Measurements from ENCODE around the gene FLOT1. TPM values are rescaled to one million over a fixed set of nuclear protein-coding genes. Genes with fewer than 3 reads are reported as not detected.

FLOT1 gene
- total and polyA plus RNA-seq, 2 of the 13 experiments (the other 11 are each of a cell fraction or from before 2014, with no cell fraction given): 82.3 to 130 TPM

DNA sequence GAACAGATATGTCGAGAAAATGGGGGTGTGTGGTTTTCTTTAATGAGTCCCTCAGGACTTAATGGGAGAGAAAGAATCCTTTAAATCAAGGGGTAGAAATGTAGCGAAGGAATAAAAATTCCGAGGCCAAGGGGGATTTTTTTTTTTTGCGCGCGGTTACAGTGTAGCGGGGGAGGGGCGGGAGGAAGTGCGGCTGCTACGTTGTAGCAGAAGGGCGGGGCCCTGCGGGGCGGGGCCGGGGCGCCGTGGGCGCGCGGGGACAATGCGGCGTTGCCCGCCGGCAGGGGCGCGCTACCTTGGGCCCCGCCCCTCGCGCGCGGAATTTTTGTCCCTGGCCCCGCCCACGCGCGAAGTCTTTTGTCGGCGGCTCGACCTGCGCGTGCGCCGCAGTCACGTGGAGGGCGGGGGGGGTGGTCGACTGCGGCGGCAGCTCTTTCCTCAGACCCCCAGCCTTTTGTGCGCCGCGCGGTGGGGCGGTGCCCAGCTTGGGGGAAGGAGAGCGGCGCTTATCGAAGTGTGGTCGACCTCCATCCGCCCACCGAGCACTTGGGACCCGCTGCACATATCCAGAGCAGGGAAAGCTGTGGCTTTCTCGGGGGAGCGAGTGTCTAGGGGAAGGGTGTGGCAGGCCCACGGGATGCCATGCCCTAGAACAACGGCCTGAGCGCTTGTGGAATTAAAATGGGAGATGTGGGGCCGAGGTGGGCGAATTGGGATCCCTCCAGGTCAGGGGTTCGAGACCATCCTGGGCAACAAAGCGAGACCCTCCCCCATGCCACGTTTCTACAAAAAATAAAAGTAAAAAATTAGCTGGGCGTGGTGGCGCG is 21.1 kb downstream of the FLOT1 start (continued):
- peak; percentile 12; the same call in 1 of the 2 replicates for TF ChIP-seq SOX13 (IDR thresholded peaks at IDR 0.05)
- peak; percentile 18 to 85; a peak in 2 of 4 replicates for TF ChIP-seq SOX13 (CRISPR knock-in tag; conservative IDR thresholded peaks at IDR 0.05 in 1 of 2, IDR thresholded peaks at IDR 0.05 in 1 of 2)
- TF ChIP-seq, protein P1, sequence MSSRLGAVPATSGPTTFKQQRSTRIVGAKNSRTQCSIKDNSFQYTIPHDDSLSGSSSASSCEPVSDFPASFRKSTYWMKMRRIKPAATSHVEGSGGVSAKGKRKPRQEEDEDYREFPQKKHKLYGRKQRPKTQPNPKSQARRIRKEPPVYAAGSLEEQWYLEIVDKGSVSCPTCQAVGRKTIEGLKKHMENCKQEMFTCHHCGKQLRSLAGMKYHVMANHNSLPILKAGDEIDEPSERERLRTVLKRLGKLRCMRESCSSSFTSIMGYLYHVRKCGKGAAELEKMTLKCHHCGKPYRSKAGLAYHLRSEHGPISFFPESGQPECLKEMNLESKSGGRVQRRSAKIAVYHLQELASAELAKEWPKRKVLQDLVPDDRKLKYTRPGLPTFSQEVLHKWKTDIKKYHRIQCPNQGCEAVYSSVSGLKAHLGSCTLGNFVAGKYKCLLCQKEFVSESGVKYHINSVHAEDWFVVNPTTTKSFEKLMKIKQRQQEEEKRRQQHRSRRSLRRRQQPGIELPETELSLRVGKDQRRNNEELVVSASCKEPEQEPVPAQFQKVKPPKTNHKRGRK (CRISPR knock-in tag; IDR thresholded peaks at IDR 0.05): no peak
- no peak for TF ChIP-seq THYN1 (CRISPR knock-in tag; IDR thresholded peaks at IDR 0.05; ENCODE audit: borderline replicate concordance, low read depth)
- TF ChIP-seq, protein P2, sequence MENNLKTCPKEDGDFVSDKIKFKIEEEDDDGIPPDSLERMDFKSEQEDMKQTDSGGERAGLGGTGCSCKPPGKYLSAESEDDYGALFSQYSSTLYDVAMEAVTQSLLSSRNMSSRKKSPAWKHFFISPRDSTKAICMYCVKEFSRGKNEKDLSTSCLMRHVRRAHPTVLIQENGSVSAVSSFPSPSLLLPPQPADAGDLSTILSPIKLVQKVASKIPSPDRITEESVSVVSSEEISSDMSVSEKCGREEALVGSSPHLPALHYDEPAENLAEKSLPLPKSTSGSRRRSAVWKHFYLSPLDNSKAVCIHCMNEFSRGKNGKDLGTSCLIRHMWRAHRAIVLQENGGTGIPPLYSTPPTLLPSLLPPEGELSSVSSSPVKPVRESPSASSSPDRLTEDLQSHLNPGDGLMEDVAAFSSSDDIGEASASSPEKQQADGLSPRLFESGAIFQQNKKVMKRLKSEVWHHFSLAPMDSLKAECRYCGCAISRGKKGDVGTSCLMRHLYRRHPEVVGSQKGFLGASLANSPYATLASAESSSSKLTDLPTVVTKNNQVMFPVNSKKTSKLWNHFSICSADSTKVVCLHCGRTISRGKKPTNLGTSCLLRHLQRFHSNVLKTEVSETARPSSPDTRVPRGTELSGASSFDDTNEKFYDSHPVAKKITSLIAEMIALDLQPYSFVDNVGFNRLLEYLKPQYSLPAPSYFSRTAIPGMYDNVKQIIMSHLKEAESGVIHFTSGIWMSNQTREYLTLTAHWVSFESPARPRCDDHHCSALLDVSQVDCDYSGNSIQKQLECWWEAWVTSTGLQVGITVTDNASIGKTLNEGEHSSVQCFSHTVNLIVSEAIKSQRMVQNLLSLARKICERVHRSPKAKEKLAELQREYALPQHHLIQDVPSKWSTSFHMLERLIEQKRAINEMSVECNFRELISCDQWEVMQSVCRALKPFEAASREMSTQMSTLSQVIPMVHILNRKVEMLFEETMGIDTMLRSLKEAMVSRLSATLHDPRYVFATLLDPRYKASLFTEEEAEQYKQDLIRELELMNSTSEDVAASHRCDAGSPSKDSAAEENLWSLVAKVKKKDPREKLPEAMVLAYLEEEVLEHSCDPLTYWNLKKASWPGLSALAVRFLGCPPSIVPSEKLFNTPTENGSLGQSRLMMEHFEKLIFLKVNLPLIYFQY (CRISPR knock-in tag; IDR thresholded peaks at IDR 0.05; ENCODE audit: borderline replicate concordance): no peak
- TF ChIP-seq LCORL (IDR thresholded peaks at IDR 0.05): no peak
- peak; percentile 45; the same call in 1 of the 2 replicates for TF ChIP-seq LCORL (CRISPR knock-in tag; IDR thresholded peaks at IDR 0.05)
- TF ChIP-seq SP2 (CRISPR knock-in tag; IDR thresholded peaks at IDR 0.05): peak; percentile 49; the same call in 1 of the 2 replicates
- TF ChIP-seq, protein P3, sequence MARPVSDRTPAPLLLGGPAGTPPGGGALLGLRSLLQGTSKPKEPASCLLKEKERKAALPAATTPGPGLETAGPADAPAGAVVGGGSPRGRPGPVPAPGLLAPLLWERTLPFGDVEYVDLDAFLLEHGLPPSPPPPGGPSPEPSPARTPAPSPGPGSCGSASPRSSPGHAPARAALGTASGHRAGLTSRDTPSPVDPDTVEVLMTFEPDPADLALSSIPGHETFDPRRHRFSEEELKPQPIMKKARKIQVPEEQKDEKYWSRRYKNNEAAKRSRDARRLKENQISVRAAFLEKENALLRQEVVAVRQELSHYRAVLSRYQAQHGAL (CRISPR knock-in tag; IDR thresholded peaks at IDR 0.05; ENCODE audit: not compliant biosample characterization): peak; percentile 62
- no peak for TF ChIP-seq JUNB (CRISPR knock-in tag; IDR thresholded peaks at IDR 0.05; ENCODE audit: borderline replicate concordance)
- peak; percentile 66 for TF ChIP-seq ZNF768 (CRISPR knock-in tag; IDR thresholded peaks at IDR 0.05)
- peak; percentile 10; the same call in 1 of the 2 replicates for TF ChIP-seq NFYB (CRISPR knock-in tag; IDR thresholded peaks at IDR 0.05)
- TF ChIP-seq, protein P4, sequence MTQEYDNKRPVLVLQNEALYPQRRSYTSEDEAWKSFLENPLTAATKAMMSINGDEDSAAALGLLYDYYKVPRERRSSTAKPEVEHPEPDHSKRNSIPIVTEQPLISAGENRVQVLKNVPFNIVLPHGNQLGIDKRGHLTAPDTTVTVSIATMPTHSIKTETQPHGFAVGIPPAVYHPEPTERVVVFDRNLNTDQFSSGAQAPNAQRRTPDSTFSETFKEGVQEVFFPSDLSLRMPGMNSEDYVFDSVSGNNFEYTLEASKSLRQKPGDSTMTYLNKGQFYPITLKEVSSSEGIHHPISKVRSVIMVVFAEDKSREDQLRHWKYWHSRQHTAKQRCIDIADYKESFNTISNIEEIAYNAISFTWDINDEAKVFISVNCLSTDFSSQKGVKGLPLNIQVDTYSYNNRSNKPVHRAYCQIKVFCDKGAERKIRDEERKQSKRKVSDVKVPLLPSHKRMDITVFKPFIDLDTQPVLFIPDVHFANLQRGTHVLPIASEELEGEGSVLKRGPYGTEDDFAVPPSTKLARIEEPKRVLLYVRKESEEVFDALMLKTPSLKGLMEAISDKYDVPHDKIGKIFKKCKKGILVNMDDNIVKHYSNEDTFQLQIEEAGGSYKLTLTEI (CRISPR knock-in tag; conservative IDR thresholded peaks at IDR 0.05): no peak
- peak; percentile 24; the same call in 1 of the 2 replicates for TF ChIP-seq ZFP37 (CRISPR knock-in tag; IDR thresholded peaks at IDR 0.05; ENCODE audit: borderline replicate concordance)
- TF ChIP-seq ZFY (CRISPR knock-in tag; IDR thresholded peaks at IDR 0.05): peak; percentile 46
- TF ChIP-seq, protein P5, sequence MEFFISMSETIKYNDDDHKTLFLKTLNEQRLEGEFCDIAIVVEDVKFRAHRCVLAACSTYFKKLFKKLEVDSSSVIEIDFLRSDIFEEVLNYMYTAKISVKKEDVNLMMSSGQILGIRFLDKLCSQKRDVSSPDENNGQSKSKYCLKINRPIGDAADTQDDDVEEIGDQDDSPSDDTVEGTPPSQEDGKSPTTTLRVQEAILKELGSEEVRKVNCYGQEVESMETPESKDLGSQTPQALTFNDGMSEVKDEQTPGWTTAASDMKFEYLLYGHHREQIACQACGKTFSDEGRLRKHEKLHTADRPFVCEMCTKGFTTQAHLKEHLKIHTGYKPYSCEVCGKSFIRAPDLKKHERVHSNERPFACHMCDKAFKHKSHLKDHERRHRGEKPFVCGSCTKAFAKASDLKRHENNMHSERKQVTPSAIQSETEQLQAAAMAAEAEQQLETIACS (CRISPR knock-in tag; IDR thresholded peaks at IDR 0.05): peak; percentile 80
- no peak for TF ChIP-seq IKZF4 (CRISPR knock-in tag; IDR thresholded peaks at IDR 0.05; ENCODE audit: borderline replicate concordance, low read depth, not compliant biosample characterization)
- TF ChIP-seq ZNF160 (CRISPR knock-in tag; IDR thresholded peaks at IDR 0.05): peak; percentile 70
- TF ChIP-seq KLF15 (CRISPR knock-in tag; IDR thresholded peaks at IDR 0.05; ENCODE audit: borderline replicate concordance): 0 out of 2 replicates have a peak, but pooled peaks have one; percentile 34
